ENCODE results near the gene PDE6A.
"Not testable (repeated sequence)": the region's sequence is repeated elsewhere in the genome, so short reads cannot be mapped to it uniquely, and the experiment has no call there.

DNA sequence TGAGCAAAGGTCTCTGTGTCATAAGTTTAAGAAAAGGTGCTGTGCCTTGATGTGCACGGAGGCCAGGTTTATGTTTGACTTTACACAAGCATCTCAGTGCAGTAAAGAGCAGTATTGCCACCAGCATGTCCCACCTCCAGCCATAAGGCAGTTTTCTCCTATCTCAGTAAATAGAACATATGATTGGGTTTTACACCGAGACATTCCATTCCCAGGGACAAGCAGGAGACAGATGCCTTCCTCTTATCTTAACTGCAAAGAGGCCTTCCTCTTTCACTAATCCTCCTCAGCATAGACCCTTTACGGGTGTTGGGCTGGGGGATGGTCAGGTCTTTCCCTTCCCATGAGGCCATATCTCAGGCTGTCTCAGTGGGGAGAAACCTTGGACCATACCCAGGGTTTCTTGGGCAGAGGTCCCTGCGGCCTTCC is 1.8 kb downstream of the PDE6A start:
- TF ChIP-seq, protein P1, sequence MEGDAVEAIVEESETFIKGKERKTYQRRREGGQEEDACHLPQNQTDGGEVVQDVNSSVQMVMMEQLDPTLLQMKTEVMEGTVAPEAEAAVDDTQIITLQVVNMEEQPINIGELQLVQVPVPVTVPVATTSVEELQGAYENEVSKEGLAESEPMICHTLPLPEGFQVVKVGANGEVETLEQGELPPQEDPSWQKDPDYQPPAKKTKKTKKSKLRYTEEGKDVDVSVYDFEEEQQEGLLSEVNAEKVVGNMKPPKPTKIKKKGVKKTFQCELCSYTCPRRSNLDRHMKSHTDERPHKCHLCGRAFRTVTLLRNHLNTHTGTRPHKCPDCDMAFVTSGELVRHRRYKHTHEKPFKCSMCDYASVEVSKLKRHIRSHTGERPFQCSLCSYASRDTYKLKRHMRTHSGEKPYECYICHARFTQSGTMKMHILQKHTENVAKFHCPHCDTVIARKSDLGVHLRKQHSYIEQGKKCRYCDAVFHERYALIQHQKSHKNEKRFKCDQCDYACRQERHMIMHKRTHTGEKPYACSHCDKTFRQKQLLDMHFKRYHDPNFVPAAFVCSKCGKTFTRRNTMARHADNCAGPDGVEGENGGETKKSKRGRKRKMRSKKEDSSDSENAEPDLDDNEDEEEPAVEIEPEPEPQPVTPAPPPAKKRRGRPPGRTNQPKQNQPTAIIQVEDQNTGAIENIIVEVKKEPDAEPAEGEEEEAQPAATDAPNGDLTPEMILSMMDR (IDR thresholded peaks at IDR 0.05; ENCODE audit: insufficient read depth, low read depth, low read length): not testable (repeated sequence)
- TF ChIP-seq EZH2 (IDR thresholded peaks at IDR 0.05; ENCODE audit: insufficient read depth, low read length): not testable (repeated sequence)
